ENCODE measurements around the gene PACRG.
"Not testable (repeated sequence)": the region's sequence is repeated elsewhere in the genome, so short reads cannot be mapped to it uniquely, and the experiment has no call there.

Gene PACRG

DNA sequence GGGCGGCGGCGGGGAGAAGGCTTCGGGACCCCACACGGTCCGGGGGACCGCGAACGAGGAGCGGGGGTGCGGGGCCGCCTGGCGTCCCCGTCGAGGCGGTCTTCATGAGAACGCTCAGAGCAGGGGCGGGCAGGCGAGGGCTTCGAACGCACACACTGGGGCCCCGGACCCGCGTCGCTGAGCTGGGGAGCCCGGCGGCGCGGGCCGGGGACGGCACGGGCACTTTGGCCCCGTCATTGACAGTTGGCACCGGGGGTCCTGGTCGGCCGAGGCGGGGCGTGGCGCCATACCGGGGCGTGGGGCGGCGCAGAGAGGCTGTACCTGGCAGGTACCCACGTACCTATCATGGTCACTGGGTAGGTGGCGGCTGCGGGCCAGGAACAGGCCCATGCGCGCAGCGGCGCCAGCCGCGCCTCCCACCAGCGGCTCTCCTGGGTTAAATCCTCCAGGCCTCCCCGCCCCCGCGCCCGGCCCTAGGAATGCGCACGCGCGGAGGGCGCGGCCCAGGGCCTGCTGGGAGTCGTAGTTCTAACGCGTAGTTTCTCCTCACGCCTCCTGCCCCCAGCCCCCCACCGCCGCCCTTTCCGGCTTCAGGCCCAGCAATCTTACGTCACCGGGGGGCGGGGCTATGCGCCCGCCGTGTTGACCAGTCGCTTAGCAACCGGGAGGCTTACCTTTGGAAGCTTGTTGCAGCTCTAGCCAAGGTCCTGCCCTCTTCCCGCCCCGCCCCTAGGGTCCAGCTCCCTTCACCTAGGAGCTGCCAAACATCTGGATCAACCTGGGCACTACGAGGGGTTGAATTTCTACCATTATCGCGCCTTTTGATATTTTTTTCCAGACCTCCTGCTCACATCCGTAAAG lies at the start of gene PACRG, which contains the start of gene PRKN:
Gene PACRG (plus strand): TSS at position 653 of the 861 bp plus-strand sequence.
Gene PRKN (minus strand): TSS at position 445 of the 861 bp plus-strand sequence.
- peak; percentile 96 to 97 for DNase-seq (ENCODE audit: low read depth in 1 of 2, low spot score in 1 of 2)

DNA sequence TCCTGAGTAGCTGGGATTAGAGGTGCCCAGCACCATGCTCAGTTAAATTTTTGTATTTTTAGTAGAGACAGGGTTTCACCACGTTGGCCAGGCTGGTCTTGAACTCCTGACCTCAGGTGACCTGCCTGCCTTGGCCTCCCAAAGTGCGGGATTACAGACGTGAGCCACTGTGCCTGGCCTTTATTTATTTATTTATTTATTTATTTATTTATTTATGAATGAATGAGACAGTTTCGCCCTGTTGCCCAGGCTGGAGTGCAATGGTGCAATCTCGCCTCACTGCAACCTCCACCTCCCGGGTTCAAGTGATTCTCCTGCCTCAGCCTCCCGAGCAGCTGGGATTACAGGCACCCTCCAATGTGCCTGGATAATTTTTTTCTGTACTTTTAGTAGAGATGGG lies 48.9 kb upstream of the PACRG start:
- not testable (repeated sequence) for DNase-seq (ENCODE audit: low read depth in 1 of 2, low spot score in 1 of 2)

DNA sequence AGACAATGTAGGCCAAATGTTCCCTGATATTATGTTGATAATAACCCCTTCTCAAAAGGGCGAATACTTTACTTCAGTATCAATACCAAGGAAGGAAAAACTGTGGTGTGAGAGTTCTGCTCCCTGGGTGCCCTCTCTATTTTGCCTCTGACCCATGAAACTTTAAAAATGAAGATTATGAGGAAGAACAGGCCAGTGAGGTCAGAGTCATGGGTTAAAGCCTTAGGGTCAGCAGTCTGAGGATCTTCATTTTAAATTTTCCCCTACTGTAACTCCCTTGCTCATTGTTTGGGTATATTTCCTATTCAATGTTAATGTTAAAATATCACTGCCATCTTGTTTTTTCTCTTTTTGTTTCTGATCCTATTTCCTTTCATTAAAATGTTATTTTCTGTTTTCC lies 48.1 kb upstream of the PACRG start:
- DNase-seq (ENCODE audit: low read depth in 1 of 2, low spot score in 1 of 2) = no peak

GRCh38 chr6:162680367-162680766 lies 47.4 kb upstream of the PACRG start:
- DNase-seq (ENCODE audit: low read depth in 1 of 2, low spot score in 1 of 2) = no peak

DNA sequence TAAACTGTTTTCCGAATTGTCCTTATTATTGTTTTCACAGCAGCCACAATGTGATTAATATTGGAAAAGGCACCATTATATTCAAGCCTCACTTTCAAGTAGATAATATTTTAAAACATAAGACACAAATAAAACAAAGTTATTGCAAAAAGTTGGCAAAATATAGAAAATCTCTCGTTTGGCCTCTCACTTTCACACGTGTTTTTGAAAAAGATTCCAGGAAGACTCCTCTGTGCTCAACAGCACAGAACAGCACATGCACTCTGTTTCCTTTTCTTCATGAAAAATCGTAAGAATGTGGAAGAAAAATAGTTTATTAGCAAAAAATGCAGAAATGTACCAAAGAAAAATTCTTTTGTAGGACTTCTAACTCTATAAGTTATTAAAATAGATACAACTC lies 46.9 kb upstream of the PACRG start:
- no peak for DNase-seq (ENCODE audit: low read depth in 1 of 2, low spot score in 1 of 2)

DNA sequence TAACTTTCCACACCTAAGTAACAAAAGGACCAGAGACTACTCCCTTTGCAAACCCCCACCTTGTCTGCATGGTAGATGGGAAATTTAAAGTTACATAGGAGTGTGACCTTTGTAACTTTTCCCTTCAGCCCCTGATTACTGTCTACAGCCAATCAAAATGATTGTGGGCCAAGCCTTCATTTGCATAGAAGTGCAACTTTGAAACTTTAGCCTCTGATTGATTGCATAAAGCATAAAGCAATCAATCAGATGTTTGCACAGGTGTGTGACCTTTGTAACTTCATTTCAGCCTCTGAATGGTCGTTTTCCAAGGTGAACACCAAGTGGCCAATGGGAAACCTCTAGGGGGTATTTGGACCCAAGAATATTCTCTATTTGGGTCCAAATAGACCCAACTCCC lies 46.3 kb upstream of the PACRG start:
- DNase-seq (ENCODE audit: low read depth in 1 of 2, low spot score in 1 of 2) = no peak

DNA sequence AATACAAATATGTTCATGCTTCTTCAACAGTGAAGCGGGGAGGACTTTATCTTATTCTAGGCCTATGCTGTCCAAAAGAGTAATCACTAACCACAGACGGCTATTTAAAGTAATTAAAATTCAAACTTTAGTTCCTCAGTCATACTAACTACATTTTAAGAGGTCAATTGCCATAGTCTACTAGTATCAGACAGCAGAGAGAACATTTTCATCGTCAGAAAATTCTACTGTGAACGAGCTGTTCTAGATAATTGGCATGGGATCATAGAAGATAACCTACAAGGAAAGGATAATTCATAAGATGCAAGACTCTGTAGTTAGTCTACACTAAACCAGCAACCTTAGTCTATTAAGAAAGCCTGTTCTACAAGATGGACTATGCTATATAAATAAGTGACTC lies 44.6 kb upstream of the PACRG start:
- no peak for DNase-seq (ENCODE audit: low read depth in 1 of 2, low spot score in 1 of 2)

GRCh38 chr6:162684052-162684451 lies 43.7 kb upstream of the PACRG start:
- no peak for DNase-seq (ENCODE audit: low read depth in 1 of 2, low spot score in 1 of 2)

GRCh38 chr6:162684961-162685360 lies 42.8 kb upstream of the PACRG start:
- DNase-seq (ENCODE audit: low read depth in 1 of 2, low spot score in 1 of 2) = no peak

- no peak for DNase-seq (ENCODE audit: low read depth in 1 of 2, low spot score in 1 of 2)
Measured at GRCh38 chr6:162685586-162685985, 42.2 kb upstream of the PACRG start.

DNA sequence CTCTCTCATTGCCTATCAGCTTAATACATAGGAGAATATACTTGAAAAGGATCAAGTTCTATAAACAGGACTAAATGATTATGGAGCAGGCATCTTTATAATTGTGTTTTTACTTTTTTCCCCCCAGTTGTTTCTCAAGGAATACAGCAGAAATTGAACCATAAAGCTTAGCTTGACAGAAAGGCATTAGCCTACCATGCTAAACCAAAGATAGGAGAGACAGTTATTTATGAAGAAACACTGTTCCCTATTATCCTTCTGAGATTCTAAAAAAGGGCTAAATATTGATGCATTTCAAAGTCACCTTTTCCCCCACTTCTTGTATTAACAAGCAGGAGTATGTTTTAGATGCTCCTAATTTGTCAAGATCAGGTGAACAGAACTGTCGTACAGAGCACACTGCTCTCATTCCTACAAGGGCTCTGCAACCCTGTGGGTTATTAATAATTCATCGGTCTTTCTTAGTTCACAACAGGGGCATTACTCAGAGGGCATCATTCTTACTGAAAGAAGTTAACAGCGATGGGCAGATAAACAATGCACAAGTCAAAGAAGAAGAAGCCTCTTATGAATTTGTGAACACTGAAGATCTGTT lies 38.9 kb upstream of the PACRG start:
- DNase-seq (ENCODE audit: low read depth in 1 of 2, low spot score in 1 of 2) = no peak

GRCh38 chr6:162690158-162690557 lies 37.6 kb upstream of the PACRG start:
- no peak for DNase-seq (ENCODE audit: low read depth in 1 of 2, low spot score in 1 of 2)

DNA sequence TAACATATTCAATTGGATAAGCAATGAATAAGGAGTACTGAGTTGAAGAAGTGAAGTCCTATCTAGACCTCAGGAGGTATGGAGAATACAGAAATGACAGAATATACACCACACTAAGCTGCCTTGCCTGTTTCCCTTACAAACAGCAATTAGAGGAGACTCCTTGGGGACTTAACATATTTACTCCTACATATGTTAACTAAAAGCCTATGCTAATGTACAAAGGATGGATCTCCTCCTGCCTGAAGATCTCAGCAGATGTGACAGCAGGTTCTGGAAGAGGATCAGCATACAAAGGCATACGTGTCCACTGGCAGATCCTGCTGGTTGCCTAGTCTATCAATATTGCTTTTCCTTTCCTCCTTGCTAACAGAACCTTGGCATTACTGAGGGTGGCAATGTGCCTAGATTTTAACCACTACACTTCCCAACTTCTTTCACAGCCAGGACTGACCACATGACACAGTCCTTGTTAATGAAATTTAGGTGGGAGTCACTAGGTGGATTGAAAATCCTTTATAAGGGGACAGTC lies 29.8 kb upstream of the PACRG start:
- DNase-seq (ENCODE audit: low read depth in 1 of 2, low spot score in 1 of 2) = no peak

DNA sequence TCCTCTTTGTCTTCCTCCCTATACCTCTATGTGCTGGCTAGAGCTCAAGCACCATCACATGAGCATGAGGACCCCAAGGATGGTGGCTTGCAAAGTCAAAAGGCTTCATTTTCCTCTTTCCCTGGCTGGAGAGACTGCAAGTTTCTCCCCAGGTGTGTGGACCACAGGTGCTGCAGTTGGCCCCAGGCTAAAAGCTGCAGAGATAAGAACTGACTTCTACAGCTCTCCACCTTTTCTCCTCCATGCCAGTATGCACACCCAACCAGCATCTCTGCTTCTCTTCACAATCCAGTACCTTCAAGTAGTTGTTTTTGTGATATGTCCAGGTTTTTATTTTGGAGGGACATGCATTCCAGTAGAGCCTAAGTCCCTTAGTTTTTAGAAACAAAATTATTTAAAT lies 29.3 kb upstream of the PACRG start:
- no peak for DNase-seq (ENCODE audit: low read depth in 1 of 2, low spot score in 1 of 2)

DNA sequence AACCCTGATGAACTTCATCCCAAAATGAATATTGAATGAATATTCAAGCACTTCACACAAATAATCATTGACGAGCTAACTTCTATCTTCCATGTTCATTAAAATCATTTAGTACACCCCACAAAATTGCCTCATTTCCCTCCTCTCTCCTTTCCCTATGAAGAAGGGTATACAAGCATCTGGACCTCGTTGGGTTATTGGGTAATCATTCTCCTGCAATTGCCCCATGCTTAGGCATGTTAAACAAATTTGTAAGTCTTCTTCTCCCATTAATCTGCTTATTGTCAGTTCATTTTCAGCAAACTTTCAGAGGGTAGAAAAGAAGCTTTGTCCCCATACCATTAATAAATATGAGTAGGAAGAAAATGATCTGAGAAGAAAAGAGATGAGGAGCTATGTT lies 27.8 kb upstream of the PACRG start:
- DNase-seq (ENCODE audit: low read depth in 1 of 2, low spot score in 1 of 2) = no peak

DNA sequence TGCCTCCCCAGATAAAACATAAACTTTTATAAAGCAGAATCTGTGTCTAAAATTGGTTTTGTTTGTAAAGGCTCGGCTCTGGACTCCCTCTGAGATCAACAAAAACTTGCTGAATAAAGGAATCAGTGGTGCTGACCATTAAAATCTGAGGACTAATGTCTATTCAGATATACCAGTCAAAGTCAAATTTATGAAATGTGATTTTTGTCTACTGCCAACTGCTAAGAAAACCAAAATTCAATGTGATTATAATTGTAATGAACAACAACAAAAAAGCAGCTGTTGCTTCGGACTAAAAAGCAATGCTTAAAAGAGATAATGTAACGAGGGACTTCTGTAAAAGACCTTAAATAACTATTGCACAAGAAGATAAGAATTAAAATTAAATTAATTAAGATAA lies 26.8 kb upstream of the PACRG start:
- DNase-seq (ENCODE audit: low read depth in 1 of 2, low spot score in 1 of 2) = no peak

GRCh38 chr6:162701551-162701950 lies 26.2 kb upstream of the PACRG start:
- DNase-seq (ENCODE audit: low read depth in 1 of 2, low spot score in 1 of 2) = no peak

DNA sequence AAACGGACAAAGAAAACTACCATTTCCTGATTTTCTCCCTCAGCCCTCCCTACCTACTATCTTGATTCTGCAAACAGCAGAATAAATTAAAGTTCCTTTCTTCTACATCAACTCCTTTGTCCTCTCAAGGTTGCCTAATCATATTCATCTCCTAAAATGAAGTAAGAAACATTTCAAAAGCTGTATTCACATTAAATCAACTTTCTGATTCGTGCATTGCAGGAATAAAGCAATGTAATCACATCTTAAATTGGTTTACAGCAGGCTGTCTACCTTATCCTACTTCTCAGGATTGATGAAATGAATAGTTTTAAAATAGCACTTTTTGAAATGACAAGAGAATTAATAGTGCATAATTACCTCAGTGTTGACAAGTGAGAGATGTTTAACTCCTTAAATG lies 25.3 kb upstream of the PACRG start:
- no peak for DNase-seq (ENCODE audit: low read depth in 1 of 2, low spot score in 1 of 2)

DNA sequence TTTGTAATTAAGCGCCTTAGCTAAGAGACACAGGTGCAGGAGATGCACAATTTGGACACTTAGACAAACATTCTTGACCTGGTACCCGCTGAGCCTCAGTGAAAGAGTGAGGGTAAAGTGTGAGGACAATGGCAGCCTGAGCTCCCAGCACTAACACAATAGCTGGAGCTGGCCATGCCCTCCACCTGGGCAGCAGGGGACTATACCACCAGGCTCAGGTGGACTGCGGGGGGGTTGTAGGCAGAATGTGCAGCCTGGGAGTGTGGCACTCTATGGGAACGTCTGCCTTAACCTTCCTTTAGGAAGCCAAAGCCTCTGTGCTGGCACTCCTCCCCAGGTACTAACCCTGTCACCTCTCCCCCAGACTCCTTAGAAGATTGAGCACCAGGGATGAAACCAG lies 23.8 kb upstream of the PACRG start:
- no peak for DNase-seq (ENCODE audit: low read depth in 1 of 2, low spot score in 1 of 2)

DNA sequence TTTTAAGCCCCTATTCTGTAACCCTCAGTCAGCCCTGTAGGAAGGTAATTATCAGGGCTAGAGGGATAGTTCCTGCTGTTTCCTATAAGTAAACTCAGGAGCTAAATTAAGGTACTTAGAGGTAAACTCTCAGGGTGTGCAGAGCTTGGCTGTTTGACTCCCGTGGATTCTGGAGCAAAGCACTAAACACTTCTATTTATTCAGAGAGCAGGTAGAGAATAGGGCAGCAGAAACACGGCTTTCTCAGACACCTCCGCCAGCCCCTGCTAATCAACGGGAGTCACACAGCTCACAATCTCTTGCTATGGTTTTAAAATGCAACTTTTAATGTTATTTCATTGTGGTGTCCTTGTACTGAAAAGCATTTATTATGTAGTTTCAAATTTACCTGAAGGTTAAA lies 22.0 kb upstream of the PACRG start:
- no peak for DNase-seq (ENCODE audit: low read depth in 1 of 2, low spot score in 1 of 2)

DNA sequence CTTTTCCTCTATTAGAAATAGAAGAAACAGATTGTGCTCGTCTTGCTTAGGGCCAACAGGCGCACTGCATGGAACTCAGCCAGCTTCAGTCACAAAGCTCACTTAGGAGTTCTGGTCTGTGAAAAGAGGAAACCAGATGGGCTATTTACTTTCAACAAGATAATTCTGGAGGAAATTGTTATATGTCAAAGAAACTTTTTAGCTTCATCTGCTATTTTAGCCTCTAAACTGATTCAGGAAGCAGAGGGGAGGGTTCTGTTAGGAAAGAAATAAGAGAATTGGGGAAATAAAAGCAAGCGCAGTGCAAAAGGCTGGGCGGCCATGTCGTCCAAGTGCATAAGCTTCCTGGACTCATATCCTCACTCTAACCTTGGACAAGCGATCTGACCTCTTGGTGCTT lies 21.5 kb upstream of the PACRG start:
- no peak for DNase-seq (ENCODE audit: low read depth in 1 of 2, low spot score in 1 of 2)

DNA sequence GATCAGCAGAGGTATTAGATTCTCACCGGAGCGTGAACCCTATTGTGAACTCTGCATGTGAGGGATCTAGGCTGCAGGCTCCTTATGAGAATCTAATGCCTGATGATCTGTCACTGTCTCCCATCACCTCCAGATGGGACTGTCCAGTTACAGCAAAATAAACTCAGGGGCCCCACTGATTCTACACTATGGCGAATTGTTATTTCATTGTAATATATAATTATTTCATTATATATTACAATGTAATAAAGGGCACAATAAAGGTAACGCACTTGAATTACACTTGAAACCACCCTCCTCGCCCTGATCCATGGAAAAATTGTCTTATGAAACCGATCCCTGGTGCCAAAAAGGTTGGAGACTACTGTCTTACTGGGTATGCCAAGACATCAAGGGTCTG lies 18.8 kb upstream of the PACRG start:
- no peak for DNase-seq (ENCODE audit: low read depth in 1 of 2, low spot score in 1 of 2)

DNA sequence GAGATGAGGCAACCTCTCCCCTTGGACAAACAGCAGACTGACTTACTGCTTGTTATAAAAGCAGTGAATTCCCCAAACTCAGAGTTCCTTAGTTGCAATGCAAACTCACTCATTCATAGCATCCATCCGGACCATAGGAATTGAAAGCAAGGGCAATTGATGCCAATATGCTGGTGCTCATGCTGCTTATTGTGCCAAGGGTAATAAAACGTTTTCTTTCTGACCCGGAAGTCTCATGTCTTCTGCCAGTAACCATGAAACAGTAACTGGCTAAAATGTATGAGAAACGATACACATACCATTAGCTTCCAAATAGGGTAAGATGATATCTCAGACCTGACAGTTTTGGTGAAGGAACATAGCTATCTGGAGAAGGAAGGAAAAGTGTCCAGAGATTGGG lies 18.3 kb upstream of the PACRG start:
- no peak for DNase-seq (ENCODE audit: low read depth in 1 of 2, low spot score in 1 of 2)

Data from stimulated activated CD4-positive, alpha-beta T cell treated with anti-CD3 and anti-CD28 coated beads, Interleukin-15, amount 100 ng/mL, for 1 hour (primary cell).